GM18505 (cell line): ENCODE measurements around the gene KCNMB2.

Experiments
- ATAC-seq: cut with Tn5 transposase; IDR thresholded peaks from one replicate; pipeline ENCODE4 v1.9.1; 2021; ENCODE audit not compliant: unreplicated experiment
- POLR2A ChIP-seq: IDR thresholded peaks from 4 replicates; pipeline ENCODE4 v1.6.1; 2011; ENCODE audit warnings: borderline replicate concordance; ENCODE audit not compliant: insufficient read depth, insufficient read length; ENCODE audit errors: extremely low read depth

The KCNMB2 gene

DNA sequence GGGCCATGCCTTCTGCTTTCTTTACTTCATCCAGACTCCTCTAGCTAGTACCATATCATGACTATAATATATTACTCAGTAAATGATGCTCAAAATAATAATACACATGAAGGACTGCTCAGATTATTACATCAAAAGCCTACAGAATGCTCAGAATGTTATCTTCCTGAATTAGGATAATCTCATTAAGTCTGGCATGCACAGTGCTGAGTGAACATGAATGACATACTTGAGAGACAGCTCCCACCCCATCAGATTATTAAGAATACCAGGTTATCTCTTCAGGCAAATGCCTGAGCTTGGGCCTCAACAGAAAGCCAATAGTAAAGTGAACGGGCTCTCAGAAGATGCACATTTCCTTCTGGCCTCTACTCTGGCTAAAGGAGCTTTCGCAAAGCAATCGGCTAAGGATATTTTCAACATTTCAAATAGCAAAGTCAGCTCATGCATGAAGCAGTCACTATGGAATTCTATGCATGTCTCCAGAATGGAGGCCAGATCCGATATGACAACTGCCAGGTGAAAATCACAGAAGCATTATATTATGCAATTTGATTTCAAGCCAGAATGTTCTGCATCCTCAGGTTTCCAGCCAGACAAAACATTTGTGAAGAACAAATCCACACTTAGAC lies 122.6 kb downstream of the KCNMB2 start:
- ATAC-seq: no peak

DNA sequence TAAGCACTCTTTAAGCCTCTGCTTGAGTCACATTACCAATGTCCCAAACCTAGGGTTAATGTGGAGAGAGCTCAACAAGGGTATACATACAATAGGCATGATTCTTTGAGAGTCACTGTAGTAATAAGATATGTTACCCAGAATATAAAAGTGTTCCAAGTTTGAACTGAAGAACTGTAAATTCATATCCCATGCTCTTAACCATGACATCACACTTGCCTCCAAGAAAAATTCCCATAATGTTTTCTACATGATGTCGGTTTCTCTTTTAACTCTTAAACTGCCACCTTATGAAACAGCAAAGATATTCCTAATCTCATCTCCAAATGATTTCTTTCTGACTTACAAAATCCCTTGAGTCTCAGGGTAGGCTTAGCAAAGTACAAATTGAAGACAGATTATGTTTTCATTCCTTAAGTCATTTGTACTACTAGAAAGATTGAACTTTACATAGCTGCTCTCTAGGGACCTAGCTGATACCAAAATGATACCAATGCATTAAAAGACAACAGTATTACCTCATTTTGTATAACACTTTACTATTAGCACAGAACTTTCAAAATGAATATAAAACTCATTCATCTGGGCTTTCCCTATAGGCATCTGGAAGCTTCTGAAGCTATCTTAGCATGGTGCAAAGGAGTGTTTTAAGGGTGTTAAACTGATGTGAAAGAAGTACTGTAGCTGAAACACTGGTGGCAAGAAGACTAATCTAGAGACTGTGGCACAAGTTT lies 127.1 kb downstream of the KCNMB2 start:
- no peak for TF ChIP-seq POLR2A
- ATAC-seq: no peak

More for the DNA sequence above, 122.6 kb downstream of the KCNMB2 start:
- TF ChIP-seq POLR2A: no peak

DNA sequence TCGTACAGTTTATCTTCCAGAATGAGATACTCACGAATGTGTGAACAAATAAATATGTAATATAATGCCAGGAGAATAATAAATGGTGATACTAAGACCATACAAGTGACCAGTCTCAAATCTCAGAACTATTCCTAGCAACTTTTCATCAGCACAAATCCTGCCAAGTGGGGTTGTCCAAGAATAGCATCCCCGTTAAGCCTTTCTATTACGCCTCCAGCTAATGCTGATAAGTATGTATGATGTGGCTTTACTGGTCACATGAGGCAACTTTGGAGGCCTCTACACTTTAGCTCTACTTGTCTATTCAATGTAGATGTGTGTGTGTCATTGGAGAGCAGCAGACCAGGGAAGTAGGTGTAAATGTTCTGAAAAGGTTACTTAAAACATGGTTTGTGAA lies 129.5 kb downstream of the KCNMB2 start:
- TF ChIP-seq POLR2A: no peak

DNA sequence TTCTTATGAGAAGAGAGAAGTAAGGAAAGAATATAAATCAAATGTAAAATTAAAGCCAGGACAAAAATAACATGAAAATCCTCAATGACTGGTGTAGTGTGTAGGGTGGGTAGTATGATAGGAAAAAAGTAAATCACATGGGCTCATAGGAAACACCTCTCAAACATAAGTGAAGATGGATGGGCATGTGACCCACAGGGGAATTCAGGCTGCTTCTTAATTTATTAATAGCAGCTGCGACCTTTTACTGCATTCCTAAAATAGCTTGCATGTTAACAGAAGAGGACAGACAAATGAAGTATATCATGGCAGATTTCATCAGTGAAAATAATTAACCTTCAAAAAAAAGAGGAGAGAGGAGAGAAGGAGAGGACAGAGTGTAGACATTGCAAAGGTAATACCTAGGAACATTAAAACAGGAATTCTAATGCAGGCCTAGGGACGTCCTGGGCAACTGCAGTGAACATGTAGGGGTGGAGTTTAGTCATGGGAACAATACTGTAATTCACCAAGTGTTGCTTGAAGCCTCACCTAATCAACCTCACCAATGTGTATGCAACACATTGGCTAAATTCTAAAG lies 132.9 kb downstream of the KCNMB2 start:
- no peak for TF ChIP-seq POLR2A
- ATAC-seq: peak; percentile 24

More for the DNA sequence above, 129.5 kb downstream of the KCNMB2 start:
- ATAC-seq: no peak

DNA sequence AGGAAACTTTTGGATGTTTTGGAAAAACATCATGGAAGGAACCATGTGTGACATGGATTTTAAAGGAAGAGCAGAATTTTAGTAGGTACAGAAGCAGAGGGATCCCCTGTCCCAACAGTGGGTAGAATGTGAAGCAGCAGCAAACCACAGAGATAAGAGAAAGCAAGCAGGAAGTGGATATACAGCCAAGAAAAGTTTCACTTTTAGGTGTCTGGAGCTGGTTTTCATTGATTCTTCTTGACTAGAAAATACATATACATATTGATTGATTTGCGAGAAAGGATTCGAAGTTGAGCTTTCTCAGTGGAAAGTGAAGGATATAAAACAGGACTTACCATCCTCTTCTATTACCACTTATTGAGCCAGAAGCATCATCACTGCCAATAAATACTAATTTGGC lies 133.5 kb downstream of the KCNMB2 start:
- no peak for TF ChIP-seq POLR2A
- peak; percentile 54 for ATAC-seq

DNA sequence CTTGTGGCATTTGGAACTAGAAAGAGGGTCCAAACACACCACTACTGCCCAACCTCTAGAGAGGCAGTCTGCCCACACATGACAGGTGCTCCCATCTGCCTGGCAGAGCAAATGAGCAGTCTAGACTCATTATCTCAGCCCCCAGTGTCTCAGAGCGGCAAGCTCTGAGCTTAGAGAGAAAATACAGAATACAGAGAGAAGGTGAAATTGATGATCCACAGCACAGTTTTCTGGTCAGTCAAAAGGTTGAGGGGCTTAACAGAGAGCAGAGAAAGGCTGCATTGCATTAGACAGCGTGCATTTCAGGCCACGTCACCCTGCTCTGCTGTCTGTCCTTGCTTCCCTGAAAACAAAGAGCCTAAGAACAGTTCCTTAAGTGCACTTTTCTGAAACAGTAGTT lies 135.1 kb downstream of the KCNMB2 start:
- ATAC-seq: peak; percentile 34

DNA sequence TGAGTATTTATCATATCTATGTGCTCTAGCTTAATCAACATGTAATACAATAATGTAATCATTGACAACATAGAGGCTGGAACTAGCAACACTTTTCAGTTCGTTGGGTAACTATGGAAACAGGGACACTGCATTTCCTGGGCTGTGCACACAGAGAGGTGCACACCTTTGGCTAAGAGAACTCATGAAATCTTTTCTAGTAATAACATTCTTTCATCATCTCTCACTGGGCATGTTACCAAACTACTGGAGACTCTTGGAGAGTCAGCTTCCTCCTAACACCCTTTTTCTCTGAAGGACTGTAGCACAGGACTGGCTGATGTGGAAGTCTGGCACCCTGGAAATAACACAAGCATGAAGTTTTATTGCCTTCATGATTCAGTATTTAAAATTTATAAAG lies 135.6 kb downstream of the KCNMB2 start:
- no peak for TF ChIP-seq POLR2A
- peak; percentile 50 for ATAC-seq

More for the DNA sequence above, 135.1 kb downstream of the KCNMB2 start:
- TF ChIP-seq POLR2A: no peak

DNA sequence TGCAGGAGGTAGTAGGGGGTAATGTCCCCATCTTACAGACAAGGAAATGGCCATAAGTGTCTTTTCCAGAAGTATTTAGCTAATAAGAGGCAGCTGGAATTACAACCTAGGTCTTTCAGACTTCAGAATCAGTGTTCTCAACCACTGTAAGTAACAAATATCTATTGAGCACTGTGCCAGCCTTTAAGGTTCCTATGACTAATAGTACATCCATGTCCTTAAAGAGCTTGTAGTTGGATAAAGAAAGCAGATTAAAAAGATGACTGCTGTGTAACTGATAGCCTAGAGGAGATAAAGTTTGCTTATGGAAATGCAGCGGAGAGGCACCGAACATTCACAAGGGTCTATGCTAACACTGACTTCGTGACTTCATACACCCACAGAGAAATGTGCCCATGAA lies 136.0 kb downstream of the KCNMB2 start:
- TF ChIP-seq POLR2A: no peak
- no peak for ATAC-seq

DNA sequence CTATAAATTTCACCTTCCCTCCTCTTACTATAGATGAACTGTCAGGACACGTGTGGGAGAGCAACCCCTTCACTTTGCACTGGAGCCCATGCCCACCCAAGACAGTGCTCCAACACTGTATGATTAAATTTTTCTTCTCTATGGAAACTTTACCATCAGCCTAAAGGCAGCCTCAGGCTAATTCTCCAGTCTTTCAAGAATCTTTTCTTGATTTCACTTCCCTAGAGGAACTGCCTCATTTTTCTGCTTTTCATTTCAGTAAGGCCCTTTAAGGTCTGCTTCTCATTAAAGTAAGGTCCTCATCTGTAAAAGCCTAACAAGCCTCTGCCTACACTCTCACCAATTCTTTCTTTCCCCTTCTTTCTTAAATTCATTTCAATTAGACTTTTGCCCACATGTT lies 137.3 kb downstream of the KCNMB2 start:
- no peak for ATAC-seq
- TF ChIP-seq POLR2A: no peak

DNA sequence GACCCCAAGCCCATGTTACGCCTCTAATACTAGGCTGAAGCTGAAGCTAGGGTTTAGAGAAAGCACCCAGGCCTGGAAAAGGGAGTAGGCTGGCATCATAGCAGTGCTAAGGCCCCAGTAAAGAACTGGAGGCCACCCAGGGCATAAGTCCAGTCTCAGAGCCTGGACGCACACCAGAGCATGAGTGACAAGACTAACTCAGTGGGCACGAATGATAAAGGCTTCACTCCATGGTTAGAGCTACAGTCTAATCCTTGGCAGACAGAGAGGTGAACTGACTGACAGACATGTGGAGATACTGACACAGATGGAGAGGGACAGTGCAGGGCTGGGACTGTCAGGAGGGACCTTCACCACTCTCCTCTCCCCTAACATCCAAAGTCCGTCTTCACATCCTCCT lies 139.8 kb downstream of the KCNMB2 start:
- no peak for ATAC-seq
- no peak for TF ChIP-seq POLR2A

DNA sequence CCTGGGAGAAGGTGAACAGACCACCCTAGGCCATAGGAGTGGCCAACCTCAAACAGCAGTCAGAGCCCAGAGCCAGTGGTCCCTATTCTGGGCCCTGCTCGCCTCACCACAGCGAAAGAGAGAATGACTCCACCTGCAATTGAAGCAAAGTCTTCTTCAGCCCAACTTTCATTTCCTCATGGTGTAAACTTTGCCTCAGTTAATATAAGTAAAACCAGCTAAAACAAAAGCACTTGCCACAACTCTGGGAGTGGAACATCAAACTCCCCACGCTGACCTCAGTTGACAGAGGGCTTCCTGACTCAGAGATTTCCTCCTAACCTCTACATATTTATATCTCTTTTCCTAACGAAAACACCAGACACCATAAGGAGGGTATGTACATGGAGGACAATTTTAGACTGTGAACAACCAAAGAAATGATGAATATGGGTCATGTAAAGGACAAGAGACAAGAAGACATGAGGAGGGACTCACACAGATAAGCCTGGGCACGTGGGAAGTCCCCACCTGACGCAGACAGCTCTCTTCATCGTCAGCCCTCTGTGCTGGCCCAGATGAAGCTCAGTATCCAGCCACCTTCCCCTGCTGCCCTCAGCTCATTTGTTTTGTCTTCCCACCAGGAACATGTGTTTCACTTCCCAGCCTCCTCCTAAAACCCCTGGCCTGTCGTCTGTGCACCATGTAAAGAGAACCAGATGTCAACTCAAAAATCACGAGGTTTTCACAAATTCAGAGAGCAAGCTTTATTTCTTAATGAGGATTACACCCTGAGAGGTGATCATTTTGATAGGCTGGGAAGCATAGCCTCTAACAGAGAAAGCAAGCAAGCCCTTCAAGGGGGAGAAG lies 140.9 kb downstream of the KCNMB2 start:
- peak; percentile 45 for ATAC-seq
- TF ChIP-seq POLR2A: no peak

DNA sequence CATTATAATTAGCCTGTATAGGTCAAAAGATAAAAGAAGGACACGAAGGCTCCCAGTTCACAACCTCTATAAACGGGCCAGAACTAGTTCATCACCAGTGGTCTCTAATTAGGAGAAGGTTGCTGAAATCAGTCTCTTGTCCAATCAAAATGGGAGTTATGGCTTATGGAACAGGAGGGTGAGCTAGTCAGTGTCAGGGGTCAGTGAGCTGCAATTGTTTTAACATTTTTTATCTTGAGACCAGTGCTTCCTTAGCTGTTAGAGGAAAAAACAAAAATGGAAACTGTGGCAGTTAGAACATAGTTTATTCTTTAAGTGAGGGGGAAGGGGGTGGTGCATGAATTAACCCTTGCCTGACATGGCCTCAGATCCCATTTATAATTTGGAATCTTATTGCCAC lies 141.7 kb downstream of the KCNMB2 start:
- no peak for TF ChIP-seq POLR2A
- no peak for ATAC-seq

DNA sequence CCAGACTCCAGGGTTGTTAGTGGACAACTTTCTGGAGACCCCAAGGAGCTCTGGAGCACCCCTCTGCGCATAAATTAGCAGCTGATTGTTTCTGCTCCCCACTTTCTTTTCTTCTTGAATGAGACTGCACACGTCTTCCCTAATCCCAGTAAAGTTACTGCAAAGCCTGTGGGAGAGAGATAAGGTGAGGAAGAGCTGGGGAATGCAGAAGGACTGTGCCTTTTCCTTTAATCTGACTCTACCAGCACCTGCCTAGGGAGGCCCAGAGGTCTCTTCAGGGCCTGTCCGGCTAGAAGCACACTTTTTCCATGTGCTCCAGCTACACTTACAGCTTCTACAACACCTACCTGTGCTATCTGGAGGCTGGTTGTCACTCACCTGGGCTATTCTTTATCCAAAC lies 143.8 kb downstream of the KCNMB2 start:
- ATAC-seq: no peak
- TF ChIP-seq POLR2A: no peak

DNA sequence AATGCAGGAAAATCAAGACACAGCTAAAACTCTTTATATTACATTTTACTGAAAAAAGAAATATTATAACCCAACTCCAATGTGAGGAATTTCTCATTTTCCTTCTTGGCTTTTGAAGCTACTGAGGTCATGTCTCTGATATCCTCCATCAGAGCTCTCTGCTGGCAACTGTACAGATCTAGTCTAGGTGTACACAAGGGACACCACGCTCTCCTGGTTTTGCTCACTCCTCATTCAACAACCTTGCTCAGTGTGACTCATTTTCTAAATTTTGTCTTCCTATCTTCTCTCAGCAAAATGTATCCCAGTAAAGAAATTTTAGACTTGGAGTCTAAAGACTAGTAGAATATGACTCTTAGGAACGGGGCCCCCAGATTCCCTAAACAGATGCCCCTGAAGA lies 144.3 kb downstream of the KCNMB2 start:
- TF ChIP-seq POLR2A: no peak
- ATAC-seq: no peak

DNA sequence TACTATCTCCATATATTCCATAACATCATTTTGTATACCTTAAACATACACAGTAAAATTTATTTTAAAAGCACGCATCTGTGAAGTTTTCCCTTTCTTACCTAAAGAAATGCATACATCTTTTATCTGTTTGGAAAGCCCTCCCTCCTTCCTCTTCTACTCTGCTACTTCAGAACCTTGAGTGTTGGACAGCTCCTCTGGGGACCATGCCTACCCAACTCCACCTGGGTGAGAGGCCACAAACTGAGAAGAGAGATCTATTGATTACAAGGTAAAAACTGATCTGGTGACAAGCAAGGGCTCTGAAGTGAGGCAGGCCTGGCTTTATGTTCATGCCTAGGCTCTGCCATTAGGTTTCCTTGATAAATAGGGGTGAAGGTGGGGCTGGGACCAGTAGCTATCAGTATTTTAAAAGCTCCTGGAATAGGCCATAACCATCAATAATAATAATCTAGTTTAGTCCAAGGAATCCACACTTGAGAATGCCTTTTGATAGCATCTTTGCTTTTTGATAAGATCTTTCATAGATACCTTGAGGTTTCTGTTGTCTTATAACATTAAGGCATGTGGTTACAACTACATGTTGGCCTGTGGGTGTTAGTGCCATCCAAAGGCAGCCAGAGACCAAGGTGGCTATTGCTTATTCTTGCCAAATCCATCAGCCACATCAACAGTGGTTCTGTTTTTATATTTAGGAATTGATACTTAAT lies 148.8 kb downstream of the KCNMB2 start:
- no peak for ATAC-seq

More for the DNA sequence above, 148.8 kb downstream of the KCNMB2 start:
- TF ChIP-seq POLR2A: no peak
